Measurements from ENCODE around the gene CLEC16A. TPM values are rescaled to one million over a fixed set of nuclear protein-coding genes. Genes with fewer than 3 reads are reported as not detected.
"Not testable (repeated sequence)": the region's sequence is repeated elsewhere in the genome, so short reads cannot be mapped to it uniquely, and the experiment has no call there.

CLEC16A gene
- total RNA-seq, 1 experiment from 2014 or later, result 13.4 TPM

GRCh38 chr16:10966559-10966958, 22.2 kb downstream of the CLEC16A start:
- DNase-seq (ENCODE audit: low read depth), result not testable (repeated sequence)

- DNase-seq (ENCODE audit: low read depth), result no peak
Measured at GRCh38 chr16:10967986-10968385, 23.6 kb downstream of the CLEC16A start.

GRCh38 chr16:10968498-10968897, 24.1 kb downstream of the CLEC16A start:
- no peak for DNase-seq (ENCODE audit: low read depth)

GRCh38 chr16:10969615-10970014, 25.3 kb downstream of the CLEC16A start:
- DNase-seq (ENCODE audit: low read depth), result no peak

- no peak for DNase-seq (ENCODE audit: low read depth)
Measured at GRCh38 chr16:10970065-10970464, 25.7 kb downstream of the CLEC16A start.

- DNase-seq (ENCODE audit: low read depth), result peak; percentile 80
Measured at GRCh38 chr16:10971560-10971961, 27.2 kb downstream of the CLEC16A start.

- no peak for DNase-seq (ENCODE audit: low read depth)
Measured at GRCh38 chr16:10972108-10972818, 27.9 kb downstream of the CLEC16A start.

- no peak for DNase-seq (ENCODE audit: low read depth)
Measured at GRCh38 chr16:10972819-10973464, 28.6 kb downstream of the CLEC16A start.

GRCh38 chr16:10976634-10977033, 32.3 kb downstream of the CLEC16A start:
- DNase-seq (ENCODE audit: low read depth), result no peak

GRCh38 chr16:10978124-10978523, 33.8 kb downstream of the CLEC16A start:
- no peak for DNase-seq (ENCODE audit: low read depth)

GRCh38 chr16:10978871-10979446, 34.6 kb downstream of the CLEC16A start:
- no peak for DNase-seq (ENCODE audit: low read depth)

- no peak for DNase-seq (ENCODE audit: low read depth)
Measured at GRCh38 chr16:10979717-10980601, 35.6 kb downstream of the CLEC16A start.

GRCh38 chr16:10980813-10981212, 36.4 kb downstream of the CLEC16A start:
- no peak for DNase-seq (ENCODE audit: low read depth)

- DNase-seq (ENCODE audit: low read depth), result no peak
Measured at GRCh38 chr16:10981697-10982216, 37.4 kb downstream of the CLEC16A start.

- DNase-seq (ENCODE audit: low read depth), result no peak
Measured at GRCh38 chr16:10982465-10983150, 38.2 kb downstream of the CLEC16A start.

- no peak for DNase-seq (ENCODE audit: low read depth)
Measured at GRCh38 chr16:10983159-10983558, 38.8 kb downstream of the CLEC16A start.

- DNase-seq (ENCODE audit: low read depth), result peak; percentile 60
Measured at GRCh38 chr16:10984509-10984908, 40.1 kb downstream of the CLEC16A start.

GRCh38 chr16:10987361-10988163, 43.2 kb downstream of the CLEC16A start:
- DNase-seq (ENCODE audit: low read depth), result no peak

- DNase-seq (ENCODE audit: low read depth), result no peak
Measured at GRCh38 chr16:10988164-10988803, 43.9 kb downstream of the CLEC16A start.

GRCh38 chr16:10988879-10989278, 44.5 kb downstream of the CLEC16A start:
- no peak for DNase-seq (ENCODE audit: low read depth)

Data from LHCN-M2 (cell line).